SK-N-SH (cell line): Measurements from ENCODE around the gene FOXP2. TPM values are rescaled to one million over a fixed set of nuclear protein-coding genes. Genes with fewer than 3 reads are reported as not detected.

ENCODE experiments used
- CTCF ChIA-PET: fragments of 300-600, 350-600 bp; formaldehyde crosslinking; extraction: SDS; loops from one replicate; lab custom pipeline; 2021; lab: Yijun Ruan, JAX
- POLR2A ChIA-PET: fragments of 350-600 bp; sonication (Branson Sonifier 250); formaldehyde crosslinking; extraction: SDS; loops from one replicate; lab custom pipeline; 2020; ENCODE audit warnings: antibody characterized with exemption, inconsistent platforms; lab: Yijun Ruan, JAX
- DNase-seq: peaks from one replicate; pipeline ENCODE4 v3.0.0; 2012
- H2AFZ ChIP-seq: fragments of 200-600 bp; sonication (generic); 2 replicates; pipeline ENCODE4 v1.8.1; 2016; ENCODE audit warnings: antibody characterized with exemption, mild to moderate bottlenecking, low read depth
- H3F3A ChIP-seq: fragments of 200-600 bp; sonication (generic); replicated peaks from 2 replicates; pipeline ENCODE3; 2016; ENCODE audit warnings: antibody characterized with exemption, mild to moderate bottlenecking; ENCODE audit not compliant: insufficient read depth
- H3K27ac ChIP-seq, 2 experiments: fragments of 200-500 bp in 1 of 2; fragments of 200-600 bp in 1 of 2; sonication (Bioruptor generic) in 1 of 2; sonication (generic), shearing (Covaris generic) in 1 of 2; 2 replicates each; pipeline versions ENCODE4 v1.5.1 to v1.6.1; 2014 to 2016; ENCODE audit warnings: low read depth in 2 of 2, inconsistent platforms in 1 of 2, low read length in 1 of 2, mild to moderate bottlenecking in 1 of 2, mixed read lengths in 1 of 2
- H3K27me3 ChIP-seq: fragments of 200-600 bp; sonication (generic), shearing (Covaris generic); 2 replicates; pipeline ENCODE4 v1.6.1; 2016; ENCODE audit warnings: mixed run types; ENCODE audit not compliant: insufficient read depth
- H3K36me3 ChIP-seq, 2 experiments: fragments of 200-500 bp in 1 of 2; fragments of 200-600 bp in 1 of 2; sonication (Bioruptor generic) in 1 of 2; sonication (generic) in 1 of 2; replicated peaks in 1 of 2; 2 replicates each; pipeline versions ENCODE3 to v1.5.1; 2014 to 2016; ENCODE audit warnings: low read length in 1 of 2, mild to moderate bottlenecking in 1 of 2; ENCODE audit not compliant: insufficient read depth in 2 of 2, control insufficient read depth in 1 of 2
- H3K4me1 ChIP-seq, 2 experiments: fragments of 200-500 bp in 1 of 2; fragments of 200-600 bp in 1 of 2; sonication (Bioruptor generic) in 1 of 2; sonication (generic), shearing (Covaris generic) in 1 of 2; 2 replicates each; pipeline versions ENCODE4 v1.5.1 to v1.6.1; 2014 to 2016; ENCODE audit warnings: low read depth in 1 of 2, low read length in 1 of 2, mixed run types in 1 of 2; ENCODE audit not compliant: insufficient read depth in 2 of 2, control insufficient read depth in 1 of 2
- H3K4me2 ChIP-seq: fragments of 200-600 bp; sonication (generic), shearing (Covaris generic); 2 replicates; pipeline ENCODE4 v1.6.1; 2017; ENCODE audit warnings: mixed run types
- H3K4me3 ChIP-seq, 2 experiments: fragments of 200-500 bp in 1 of 2; fragments of 200-600 bp in 1 of 2; sonication (Bioruptor generic) in 1 of 2; sonication (generic), shearing (Covaris generic) in 1 of 2; 2 replicates each; pipeline versions ENCODE4 v1.5.1 to v1.8.1; 2014 to 2016; ENCODE audit warnings: low read depth in 2 of 2, inconsistent platforms in 1 of 2, low read length in 1 of 2, mild to moderate bottlenecking in 1 of 2, mixed read lengths in 1 of 2, moderate library complexity in 1 of 2
- H3K79me2 ChIP-seq: fragments of 200-600 bp; sonication (generic); 2 replicates; pipeline ENCODE4 v1.8.1; 2017; ENCODE audit warnings: mild to moderate bottlenecking; ENCODE audit not compliant: insufficient read depth
- H3K9ac ChIP-seq: fragments of 200-600 bp; sonication (generic); 2 replicates; pipeline ENCODE4 v1.6.1; 2017; ENCODE audit warnings: mixed run types
- H3K9me2 ChIP-seq: fragments of 200-600 bp; sonication (generic); 2 replicates; pipeline ENCODE4 v1.6.1; 2017; ENCODE audit warnings: mixed run types
- H3K9me3 ChIP-seq: fragments of 200-600 bp; sonication (generic); 2 replicates; pipeline ENCODE4 v1.6.1; 2017; ENCODE audit warnings: mixed run types, mild to moderate bottlenecking, moderate library complexity
- H4K20me1 ChIP-seq: fragments of 200-600 bp; sonication (generic); 2 replicates; pipeline ENCODE4 v1.6.1; 2017; ENCODE audit warnings: mild to moderate bottlenecking, mixed run types; ENCODE audit not compliant: insufficient read depth
- EZH2phosphoT487 ChIP-seq: fragments of 200-600 bp; sonication (generic); IDR thresholded peaks from 2 replicates; pipeline ENCODE4 v1.6.1; 2017; ENCODE audit warnings: low read depth, mixed run types, mild to moderate bottlenecking, antibody characterized with exemption, moderate library complexity, borderline replicate concordance
- FOXJ3 ChIP-seq: sonication (generic); formaldehyde crosslinking; IDR thresholded peaks from 2 replicates; pipeline ENCODE4 v1.5.1; 2020; ENCODE audit warnings: mild to moderate bottlenecking, missing genetic modification reagents
- GABPA ChIP-seq: IDR thresholded peaks from 2 replicates; pipeline ENCODE4 v1.4.0; 2012; ENCODE audit warnings: low read depth, mild to moderate bottlenecking
- MAX ChIP-seq: IDR thresholded peaks from 2 replicates; pipeline ENCODE4 v1.4.0; 2012; ENCODE audit warnings: low read depth
- MEF2A ChIP-seq: IDR thresholded peaks from 2 replicates; pipeline ENCODE4 v1.4.0; 2012; ENCODE audit warnings: low read depth, borderline replicate concordance
- MXI1 ChIP-seq: IDR thresholded peaks from 2 replicates; pipeline ENCODE4 v1.6.1; 2012; ENCODE audit warnings: mild to moderate bottlenecking, low read depth, low read length, improper control_type of control experiment
- NFIC ChIP-seq: IDR thresholded peaks from 2 replicates; pipeline ENCODE4 v1.4.0; 2012; ENCODE audit warnings: borderline replicate concordance
- NRF1 ChIP-seq: IDR thresholded peaks from 2 replicates; pipeline ENCODE4 v1.6.1; 2012; ENCODE audit warnings: low read depth, mild to moderate bottlenecking, low read length
- RAD21 ChIP-seq: IDR thresholded peaks from 2 replicates; pipeline ENCODE4 v1.6.1; 2012; ENCODE audit warnings: mild to moderate bottlenecking, low read length
- RCOR1 ChIP-seq: fragments of 150-350 bp; IDR thresholded peaks from 2 replicates; pipeline ENCODE4 v1.6.1; 2017; ENCODE audit warnings: antibody characterized with exemption, low read length
- RFX5 ChIP-seq: IDR thresholded peaks from 2 replicates; pipeline ENCODE4 v1.6.1; 2012; ENCODE audit warnings: mild to moderate bottlenecking, improper control_type of control experiment, low read length
- SMC3 ChIP-seq: IDR thresholded peaks from 2 replicates; pipeline ENCODE4 v1.6.1; 2012; ENCODE audit warnings: low read depth, low read length, improper control_type of control experiment
- TEAD4 ChIP-seq: IDR thresholded peaks from 2 replicates; pipeline ENCODE4 v1.4.0; 2012; ENCODE audit warnings: mild to moderate bottlenecking, borderline replicate concordance; ENCODE audit not compliant: insufficient read depth
- USF2 ChIP-seq: fragments of 150-350 bp; IDR thresholded peaks from 2 replicates; pipeline ENCODE4 v1.6.1; 2017; ENCODE audit warnings: antibody characterized with exemption, low read length, low read depth, borderline replicate concordance
- WGBS: methylation state at CpG from one replicate; pipeline ENCODE4 v1.1.6; 2017; ENCODE audit warnings: low lambda C conversion rate; 5-methylcytosine and 5-hydroxymethylcytosine counted together
- polyA plus RNA-seq, 3 experiments: library from polyadenylated mRNA; depleted of rRNA; stranded (reverse); fragments of >200 nt; gene quantifications; 2 replicates each; pipeline ENCODE4 v1.2.3, GENCODE V29; 2012
- TF ChIP-seq, protein P1 (sequence below): fragments of 150-350 bp; IDR thresholded peaks from 2 replicates; pipeline ENCODE4 v1.6.1; 2016; ENCODE audit warnings: mild to moderate bottlenecking, low read depth, low read length
- TF ChIP-seq, protein P2 (sequence below): IDR thresholded peaks from 2 replicates; pipeline ENCODE4 v1.4.0; 2012; ENCODE audit warnings: low read depth, borderline replicate concordance
- TF ChIP-seq, protein P3 (sequence below): IDR thresholded peaks from 2 replicates; pipeline ENCODE4; 2012

Gene FOXP2
- polyA plus RNA-seq, 1 of the 3 experiments (the other 2 are of a cell fraction) = not detected

- H3K9me2 ChIP-seq = no peaks in the 10 kb centered on the region
- POLR2A ChIA-PET = no interaction called here
- no peaks in the 10 kb centered on the region for H3F3A ChIP-seq
- no peak overlapping the region for H3K9ac ChIP-seq
- H3K4me1 ChIP-seq = no peaks in the 10 kb centered on the region
- DNase-seq = no peak
- H3K27ac ChIP-seq = no peak overlapping the region
- no peaks in the 10 kb centered on the region for H3K79me2 ChIP-seq
- H3K9me3 ChIP-seq = no peaks in the 10 kb centered on the region
- 4% methylated on average over 3 of the region's 3 CpGs for WGBS
- no peak overlapping the region for H2AFZ ChIP-seq
- no peaks in the 10 kb centered on the region for H4K20me1 ChIP-seq
- TF ChIP-seq FOXJ3 (CRISPR knock-in tag) = no peak
- TF ChIP-seq EZH2phosphoT487 = no peak
- no peak for TF ChIP-seq MAX
- TF ChIP-seq MXI1 = no peak
- TF ChIP-seq NFIC = no peak
- TF ChIP-seq RAD21 = no peak
- TF ChIP-seq SMC3 = no peak
- TF ChIP-seq, protein P1, sequence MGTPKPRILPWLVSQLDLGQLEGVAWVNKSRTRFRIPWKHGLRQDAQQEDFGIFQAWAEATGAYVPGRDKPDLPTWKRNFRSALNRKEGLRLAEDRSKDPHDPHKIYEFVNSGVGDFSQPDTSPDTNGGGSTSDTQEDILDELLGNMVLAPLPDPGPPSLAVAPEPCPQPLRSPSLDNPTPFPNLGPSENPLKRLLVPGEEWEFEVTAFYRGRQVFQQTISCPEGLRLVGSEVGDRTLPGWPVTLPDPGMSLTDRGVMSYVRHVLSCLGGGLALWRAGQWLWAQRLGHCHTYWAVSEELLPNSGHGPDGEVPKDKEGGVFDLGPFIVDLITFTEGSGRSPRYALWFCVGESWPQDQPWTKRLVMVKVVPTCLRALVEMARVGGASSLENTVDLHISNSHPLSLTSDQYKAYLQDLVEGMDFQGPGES = no peak
- TF ChIP-seq RCOR1 = no peak
- TF ChIP-seq RFX5 = no peak
- TF ChIP-seq, protein P2, sequence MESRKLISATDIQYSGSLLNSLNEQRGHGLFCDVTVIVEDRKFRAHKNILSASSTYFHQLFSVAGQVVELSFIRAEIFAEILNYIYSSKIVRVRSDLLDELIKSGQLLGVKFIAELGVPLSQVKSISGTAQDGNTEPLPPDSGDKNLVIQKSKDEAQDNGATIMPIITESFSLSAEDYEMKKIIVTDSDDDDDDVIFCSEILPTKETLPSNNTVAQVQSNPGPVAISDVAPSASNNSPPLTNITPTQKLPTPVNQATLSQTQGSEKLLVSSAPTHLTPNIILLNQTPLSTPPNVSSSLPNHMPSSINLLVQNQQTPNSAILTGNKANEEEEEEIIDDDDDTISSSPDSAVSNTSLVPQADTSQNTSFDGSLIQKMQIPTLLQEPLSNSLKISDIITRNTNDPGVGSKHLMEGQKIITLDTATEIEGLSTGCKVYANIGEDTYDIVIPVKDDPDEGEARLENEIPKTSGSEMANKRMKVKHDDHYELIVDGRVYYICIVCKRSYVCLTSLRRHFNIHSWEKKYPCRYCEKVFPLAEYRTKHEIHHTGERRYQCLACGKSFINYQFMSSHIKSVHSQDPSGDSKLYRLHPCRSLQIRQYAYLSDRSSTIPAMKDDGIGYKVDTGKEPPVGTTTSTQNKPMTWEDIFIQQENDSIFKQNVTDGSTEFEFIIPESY = no peak
- no peak for TF ChIP-seq NRF1
- no peak for TF ChIP-seq USF2
- no peak for TF ChIP-seq TEAD4
- TF ChIP-seq, protein P3, sequence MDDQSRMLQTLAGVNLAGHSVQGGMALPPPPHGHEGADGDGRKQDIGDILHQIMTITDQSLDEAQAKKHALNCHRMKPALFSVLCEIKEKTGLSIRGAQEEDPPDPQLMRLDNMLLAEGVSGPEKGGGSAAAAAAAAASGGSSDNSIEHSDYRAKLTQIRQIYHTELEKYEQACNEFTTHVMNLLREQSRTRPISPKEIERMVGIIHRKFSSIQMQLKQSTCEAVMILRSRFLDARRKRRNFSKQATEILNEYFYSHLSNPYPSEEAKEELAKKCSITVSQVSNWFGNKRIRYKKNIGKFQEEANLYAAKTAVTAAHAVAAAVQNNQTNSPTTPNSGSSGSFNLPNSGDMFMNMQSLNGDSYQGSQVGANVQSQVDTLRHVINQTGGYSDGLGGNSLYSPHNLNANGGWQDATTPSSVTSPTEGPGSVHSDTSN = no peak
- no peak for TF ChIP-seq GABPA
- no peak for TF ChIP-seq MEF2A
- TF ChIP-seq, all 33 proteins: peak for 0
- H3K27me3 ChIP-seq = peaks cover 4% of the 10 kb centered on the region; the same call in 1 of the 2 replicates
- no peaks in the 10 kb centered on the region for H3K36me3 ChIP-seq
- no peak overlapping the region for H3K4me3 ChIP-seq
- no peak overlapping the region for H3K4me2 ChIP-seq
- CTCF ChIA-PET = no interaction called here
Observed at GRCh38 chr7:114718861-114719260, 304.2 kb downstream of the FOXP2 start.
